Measurements from ENCODE around the gene SERPINA5.

Gene SERPINA5

GRCh38 chr14:94630396-94630795 is 49.2 kb downstream of the SERPINA5 start:
- no peak for DNase-seq (ENCODE audit: low read depth)
- no peak for TF ChIP-seq CTCF (conservative IDR thresholded peaks at IDR 0.05; ENCODE audit: control insufficient read depth, insufficient read depth, low read depth, low read length)
- H3K4me3 ChIP-seq (ENCODE audit: control insufficient read depth, low read depth, low read length), result no peak overlapping the region

- no peak for TF ChIP-seq CTCF (conservative IDR thresholded peaks at IDR 0.05; ENCODE audit: control insufficient read depth, insufficient read depth, low read depth, low read length)
- H3K4me3 ChIP-seq (ENCODE audit: control insufficient read depth, low read depth, low read length), result no peak overlapping the region
- DNase-seq (ENCODE audit: low read depth), result no peak
These were observed 49.8 kb downstream of the SERPINA5 start for GRCh38 chr14:94631050-94631449.

DNA sequence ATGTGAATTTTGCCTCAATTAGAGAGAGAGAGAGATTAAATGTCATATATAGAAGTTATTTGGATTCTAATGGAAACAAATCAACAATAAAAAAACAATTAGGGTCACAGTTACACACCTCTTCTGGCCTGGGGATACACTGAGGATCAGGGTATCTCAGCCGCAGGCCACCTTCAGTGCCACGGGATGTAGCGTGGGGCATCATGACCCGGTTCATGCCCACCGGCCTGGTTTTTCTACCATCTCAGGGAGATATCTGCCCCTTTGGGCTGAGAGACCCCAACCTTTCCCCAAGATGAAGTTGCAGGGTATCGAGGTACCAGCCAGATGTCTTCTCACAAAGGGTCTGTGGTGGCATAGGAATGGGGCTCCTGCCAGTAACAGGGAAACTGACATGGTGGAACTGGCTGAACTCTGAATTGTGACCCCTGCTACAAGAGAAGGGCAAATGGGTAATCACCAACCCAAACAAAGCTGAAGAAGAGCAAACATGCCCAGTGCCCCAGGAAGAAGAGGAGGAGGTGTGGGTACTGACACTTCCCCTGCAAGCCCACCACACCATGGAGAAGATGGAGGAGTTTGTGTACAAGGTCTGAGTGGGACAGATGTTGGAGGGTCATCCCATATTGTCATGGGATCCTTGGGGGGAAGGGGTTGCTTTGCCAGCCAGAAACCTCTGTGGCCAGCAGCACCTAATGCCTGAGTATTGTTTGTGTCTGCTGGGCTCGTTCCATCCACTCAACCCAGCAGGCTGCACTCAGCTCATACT is 50.5 kb downstream of the SERPINA5 start:
- no peak for DNase-seq (ENCODE audit: low read depth)
- H3K4me3 ChIP-seq (ENCODE audit: control insufficient read depth, low read depth, low read length), result no peak overlapping the region
- no peak for TF ChIP-seq CTCF (conservative IDR thresholded peaks at IDR 0.05; ENCODE audit: control insufficient read depth, insufficient read depth, low read depth, low read length)

- TF ChIP-seq CTCF (conservative IDR thresholded peaks at IDR 0.05; ENCODE audit: control insufficient read depth, insufficient read depth, low read depth, low read length), result no peak
- H3K4me3 ChIP-seq (ENCODE audit: control insufficient read depth, low read depth, low read length), result no peak overlapping the region
- no peak for DNase-seq (ENCODE audit: low read depth)
These were observed 51.0 kb downstream of the SERPINA5 start for GRCh38 chr14:94632305-94632590.

- no peak overlapping the region for H3K4me3 ChIP-seq (ENCODE audit: control insufficient read depth, low read depth, low read length)
- no peak for TF ChIP-seq CTCF (conservative IDR thresholded peaks at IDR 0.05; ENCODE audit: control insufficient read depth, insufficient read depth, low read depth, low read length)
- DNase-seq (ENCODE audit: low read depth), result no peak
These were observed 51.9 kb downstream of the SERPINA5 start for GRCh38 chr14:94633121-94633520.

- H3K4me3 ChIP-seq (ENCODE audit: control insufficient read depth, low read depth, low read length), result no peak overlapping the region
- DNase-seq (ENCODE audit: low read depth), result no peak
- TF ChIP-seq CTCF (conservative IDR thresholded peaks at IDR 0.05; ENCODE audit: control insufficient read depth, insufficient read depth, low read depth, low read length), result no peak
These were observed 53.9 kb downstream of the SERPINA5 start for GRCh38 chr14:94635154-94635553.
